T-helper 2 cell treated with Interferon-gamma antibody and Interleukin-4, amounts not matched to agents 5 μg/mL and 100 μg/mL, for 36 hours (primary cell): ENCODE results near the gene DLK2.

Experiments used
- DNase-seq: peaks from one replicate; pipeline ENCODE4 v3.0.0; 2021; ENCODE audit warnings: low spot score
- H3K27ac Mint-ChIP-seq: one replicate; pipeline ENCODE4 v1.8.0; 2021; ENCODE audit warnings: mild to moderate bottlenecking, mixed read lengths
- H3K27me3 Mint-ChIP-seq: one replicate; pipeline ENCODE4 v1.8.0; 2021; ENCODE audit warnings: low read depth, mixed read lengths
- H3K36me3 Mint-ChIP-seq: one replicate; pipeline ENCODE4 v1.8.0; 2021; ENCODE audit warnings: low read depth, mixed read lengths
- H3K4me1 Mint-ChIP-seq: one replicate; pipeline ENCODE4 v1.8.0; 2021; ENCODE audit warnings: low read depth, mixed read lengths
- H3K4me3 Mint-ChIP-seq: one replicate; pipeline ENCODE4 v1.8.0; 2022; ENCODE audit warnings: mild to moderate bottlenecking, moderate library complexity, mixed read lengths
- H3K9me3 Mint-ChIP-seq: one replicate; pipeline ENCODE4 v1.8.0; 2021; ENCODE audit warnings: mixed read lengths

Gene DLK2

DNA sequence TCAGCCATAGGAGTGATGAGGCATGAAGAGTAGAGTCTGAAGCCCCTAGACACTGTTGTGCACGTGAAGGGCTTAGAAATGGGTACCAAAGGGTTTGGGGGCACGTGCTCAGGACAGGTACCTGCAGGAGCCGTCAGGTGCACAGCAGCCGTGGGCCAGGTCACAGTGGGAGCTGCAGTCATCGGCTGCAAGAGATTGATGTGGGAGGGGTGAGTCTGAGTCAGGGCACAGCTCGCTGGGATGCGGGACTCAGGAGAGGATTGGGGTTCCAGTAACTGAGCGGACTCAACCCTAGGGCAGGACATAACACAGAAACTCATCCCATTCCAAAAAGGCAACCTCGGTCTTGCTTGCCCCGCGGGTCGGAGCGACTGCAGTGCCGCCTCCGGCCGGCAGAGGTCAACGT, 1.1 kb downstream of the DLK2 start:
- peaks cover 14% of the 10 kb centered on the region for H3K36me3 Mint-ChIP-seq
- peak; percentile 69 for DNase-seq
- H3K27me3 Mint-ChIP-seq, result peaks cover 27% of the 10 kb centered on the region
- H3K4me1 Mint-ChIP-seq, result peaks cover 10% of the 10 kb centered on the region
- peak overlapping the region; percentile 61 for H3K4me3 Mint-ChIP-seq
- no peaks in the 10 kb centered on the region for H3K9me3 Mint-ChIP-seq
- no peak overlapping the region for H3K27ac Mint-ChIP-seq

DNA sequence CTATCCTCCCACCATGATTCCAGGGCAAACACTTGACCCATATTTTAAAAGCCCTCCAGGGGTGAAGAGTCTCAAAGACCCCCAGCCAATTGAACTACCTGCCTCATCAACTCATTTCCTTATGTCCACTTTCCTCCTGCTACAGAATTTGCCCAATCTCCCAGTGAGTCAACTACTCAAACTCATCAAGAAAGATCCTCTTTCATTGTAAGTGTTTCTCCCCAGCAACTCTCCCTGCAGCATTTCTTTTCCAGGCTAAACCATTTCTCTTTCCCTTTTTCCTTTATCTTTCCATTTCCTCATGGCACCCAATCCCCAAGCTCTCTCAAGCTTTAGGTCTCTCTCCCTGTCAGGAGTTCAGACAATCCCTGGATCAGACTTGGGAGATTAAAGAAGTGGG, 1.5 kb downstream of the DLK2 start:
- Mint-ChIP-seq H3K4me1 (peaks cover 10% of the 10 kb centered on the region), H3K4me3 (peak overlapping the region; percentile 61), H3K36me3 (peaks cover 16% of the 10 kb centered on the region), H3K27me3 (peaks cover 27% of the 10 kb centered on the region), H3K9me3 (no peaks in the 10 kb centered on the region), H3K27ac (no peak overlapping the region)
- no peak for DNase-seq

DNA sequence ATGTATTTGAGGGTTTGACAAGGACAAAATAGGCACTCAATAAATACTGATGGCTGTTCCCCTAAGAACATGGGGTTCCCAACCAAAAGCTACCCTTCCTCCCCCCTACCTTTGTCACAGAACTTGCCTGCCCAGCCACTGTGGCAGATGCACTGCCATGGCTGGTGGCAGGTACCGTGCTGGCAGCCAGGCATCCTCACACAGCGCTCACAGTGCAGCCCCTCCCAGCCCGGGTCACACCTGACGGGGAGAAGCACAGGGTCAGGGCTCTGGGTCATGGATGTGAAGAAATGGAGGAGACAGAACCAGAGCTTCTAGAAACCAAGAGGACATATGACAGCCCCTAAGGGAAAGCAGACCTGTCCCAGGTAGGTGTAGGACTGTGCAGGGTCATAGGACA, 2.5 kb downstream of the DLK2 start:
- peaks cover 18% of the 10 kb centered on the region for H3K36me3 Mint-ChIP-seq
- no peak overlapping the region for H3K27ac Mint-ChIP-seq

DNA sequence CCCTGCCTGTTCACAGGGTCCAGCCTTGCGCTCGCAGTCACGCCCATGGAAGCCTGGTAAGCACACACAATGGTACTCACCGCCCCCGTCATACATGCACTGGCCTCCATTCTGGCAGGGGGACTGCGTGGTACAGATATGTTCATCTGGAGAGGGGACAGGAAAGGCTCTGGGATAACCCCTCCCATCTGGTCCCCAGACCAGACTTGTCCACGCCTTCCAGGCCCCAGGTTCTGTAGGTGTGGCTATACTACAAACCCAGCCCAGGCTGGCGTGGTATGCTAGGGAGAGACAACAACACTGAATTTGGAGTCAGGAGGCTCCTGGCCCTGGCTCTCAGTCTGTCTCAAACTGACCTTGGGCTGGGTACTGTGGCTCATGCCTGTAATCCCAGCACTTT, 3.4 kb downstream of the DLK2 start:
- Mint-ChIP-seq H3K4me3 (no peak overlapping the region), H3K36me3 (peaks cover 25% of the 10 kb centered on the region), H3K4me1 (peaks cover 10% of the 10 kb centered on the region), H3K9me3 (no peaks in the 10 kb centered on the region), H3K27me3 (peaks cover 22% of the 10 kb centered on the region), H3K27ac (no peak overlapping the region)
- no peak for DNase-seq

More for the DNA sequence above, 2.5 kb downstream of the DLK2 start:
- Mint-ChIP-seq H3K4me1 (peaks cover 10% of the 10 kb centered on the region), H3K9me3 (no peaks in the 10 kb centered on the region), H3K27me3 (peaks cover 27% of the 10 kb centered on the region), H3K4me3 (no peak overlapping the region)
- DNase-seq, result no peak

DNA sequence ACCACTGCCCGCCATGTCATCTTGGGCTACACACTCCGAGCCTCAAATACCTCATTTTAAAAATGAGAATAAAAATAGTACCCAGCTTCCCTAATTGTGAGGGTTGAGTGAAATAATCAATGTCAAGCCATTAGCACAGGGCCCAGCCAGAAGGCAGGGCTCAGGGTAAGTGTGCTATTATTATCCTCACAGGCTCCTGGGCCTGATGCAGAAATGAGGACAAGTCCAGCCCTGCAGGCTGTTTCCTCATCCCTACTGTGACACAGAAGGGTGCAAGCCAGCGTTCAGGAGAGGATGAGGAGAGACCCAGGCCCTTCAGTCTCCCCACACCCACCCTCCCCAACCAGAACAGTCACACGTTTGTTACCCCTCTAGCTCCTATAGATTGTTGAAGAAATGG, 4.0 kb downstream of the DLK2 start:
- Mint-ChIP-seq H3K27me3 (peaks cover 16% of the 10 kb centered on the region), H3K27ac (no peak overlapping the region), H3K4me3 (no peak overlapping the region), H3K4me1 (peaks cover 10% of the 10 kb centered on the region), H3K9me3 (no peaks in the 10 kb centered on the region), H3K36me3 (peaks cover 25% of the 10 kb centered on the region)
- no peak for DNase-seq

DNA sequence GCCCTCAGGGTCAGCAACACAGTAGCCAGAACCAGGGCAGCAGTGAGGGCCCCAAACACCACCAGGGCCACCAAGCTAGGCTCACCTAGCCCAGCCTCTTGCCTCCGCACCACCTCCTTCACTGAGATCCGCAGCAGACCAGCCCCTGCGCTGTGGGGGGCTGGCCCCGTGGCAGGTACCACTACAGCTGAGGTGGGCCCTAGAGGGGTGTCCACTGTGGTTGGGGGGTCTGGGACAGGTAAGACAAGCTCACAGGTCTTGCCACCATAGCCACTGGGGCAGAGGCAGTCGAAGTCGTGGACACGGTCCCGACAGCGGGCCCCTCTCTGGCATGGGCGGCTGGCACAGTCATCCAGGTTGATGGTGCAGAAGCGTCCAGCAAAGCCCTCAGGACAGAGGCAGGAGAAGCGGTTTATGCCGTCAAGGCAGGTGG, 4.6 kb downstream of the DLK2 start:
- H3K4me3 Mint-ChIP-seq, result no peak overlapping the region
- peaks cover 10% of the 10 kb centered on the region for H3K27me3 Mint-ChIP-seq
- H3K36me3 Mint-ChIP-seq, result peaks cover 27% of the 10 kb centered on the region
- H3K27ac Mint-ChIP-seq, result no peak overlapping the region
- no peaks in the 10 kb centered on the region for H3K9me3 Mint-ChIP-seq
- no peak for DNase-seq
- peaks cover 6% of the 10 kb centered on the region for H3K4me1 Mint-ChIP-seq

DNA sequence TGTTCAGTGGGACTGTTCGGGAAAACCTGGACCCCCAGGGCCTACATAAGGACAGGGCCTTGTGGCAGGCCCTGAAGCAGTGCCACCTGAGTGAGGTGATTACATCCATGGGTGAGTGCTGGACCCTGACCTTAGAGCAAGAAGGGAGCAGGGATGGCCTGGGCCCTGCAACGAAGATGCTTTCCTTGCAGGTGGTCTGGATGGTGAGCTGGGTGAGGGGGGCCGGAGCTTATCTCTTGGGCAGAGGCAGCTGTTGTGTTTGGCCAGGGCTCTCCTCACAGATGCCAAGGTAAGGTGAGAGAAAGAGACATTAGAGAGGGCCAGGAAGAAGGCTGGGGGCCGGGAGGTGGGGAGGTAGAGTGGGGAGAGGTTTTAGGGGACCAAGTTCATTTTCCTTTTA, 6.4 kb downstream of the DLK2 start:
- no peaks in the 10 kb centered on the region for H3K9me3 Mint-ChIP-seq
- no peak overlapping the region for H3K27ac Mint-ChIP-seq

DNA sequence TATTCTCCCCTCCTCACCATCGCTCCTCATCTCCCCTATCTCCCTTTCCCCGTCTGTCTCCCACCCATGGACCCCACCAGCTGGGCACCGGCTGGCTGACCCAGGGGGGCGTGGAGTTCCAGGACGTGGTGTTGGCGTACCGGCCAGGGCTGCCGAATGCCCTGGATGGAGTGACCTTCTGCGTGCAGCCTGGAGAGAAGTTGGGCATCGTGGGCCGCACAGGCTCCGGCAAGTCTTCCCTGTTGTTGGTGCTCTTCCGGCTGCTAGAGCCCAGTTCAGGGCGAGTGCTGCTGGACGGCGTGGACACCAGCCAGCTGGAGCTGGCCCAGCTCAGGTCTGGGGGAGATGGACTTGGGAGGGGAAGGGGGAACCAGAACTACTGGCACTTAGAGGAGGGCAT, 7.7 kb downstream of the DLK2 start:
- no peaks in the 10 kb centered on the region for H3K27me3 Mint-ChIP-seq
- no peaks in the 10 kb centered on the region for H3K9me3 Mint-ChIP-seq

More for the DNA sequence above, 6.4 kb downstream of the DLK2 start:
- no peak for DNase-seq
- peaks cover 34% of the 10 kb centered on the region for H3K36me3 Mint-ChIP-seq
- no peak overlapping the region for H3K4me3 Mint-ChIP-seq
- H3K4me1 Mint-ChIP-seq, result no peaks in the 10 kb centered on the region
- H3K27me3 Mint-ChIP-seq, result peaks cover 2% of the 10 kb centered on the region

DNA sequence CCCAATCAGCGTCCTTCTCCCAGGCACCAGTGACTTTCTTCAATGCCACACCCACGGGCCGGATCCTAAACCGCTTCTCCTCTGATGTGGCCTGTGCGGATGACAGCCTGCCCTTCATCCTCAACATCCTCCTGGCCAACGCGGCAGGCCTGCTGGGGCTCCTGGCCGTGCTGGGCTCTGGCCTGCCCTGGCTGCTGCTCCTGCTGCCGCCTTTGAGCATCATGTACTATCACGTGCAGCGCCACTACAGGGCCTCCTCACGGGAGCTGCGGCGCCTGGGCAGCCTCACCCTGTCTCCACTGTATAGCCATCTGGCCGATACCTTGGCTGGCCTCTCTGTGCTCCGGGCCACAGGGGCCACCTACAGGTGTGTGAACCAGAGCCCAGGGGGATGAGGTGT, 9.8 kb downstream of the DLK2 start:
- no peak for DNase-seq
- no peak overlapping the region for H3K27ac Mint-ChIP-seq
- no peaks in the 10 kb centered on the region for H3K9me3 Mint-ChIP-seq
- H3K36me3 Mint-ChIP-seq, result peaks cover 39% of the 10 kb centered on the region
- no peaks in the 10 kb centered on the region for H3K4me1 Mint-ChIP-seq
- H3K4me3 Mint-ChIP-seq, result no peak overlapping the region
- no peaks in the 10 kb centered on the region for H3K27me3 Mint-ChIP-seq

More for the DNA sequence above, 7.7 kb downstream of the DLK2 start:
- Mint-ChIP-seq H3K4me1 (no peaks in the 10 kb centered on the region), H3K36me3 (peaks cover 36% of the 10 kb centered on the region), H3K27ac (no peak overlapping the region), H3K4me3 (no peak overlapping the region)
- no peak for DNase-seq

DNA sequence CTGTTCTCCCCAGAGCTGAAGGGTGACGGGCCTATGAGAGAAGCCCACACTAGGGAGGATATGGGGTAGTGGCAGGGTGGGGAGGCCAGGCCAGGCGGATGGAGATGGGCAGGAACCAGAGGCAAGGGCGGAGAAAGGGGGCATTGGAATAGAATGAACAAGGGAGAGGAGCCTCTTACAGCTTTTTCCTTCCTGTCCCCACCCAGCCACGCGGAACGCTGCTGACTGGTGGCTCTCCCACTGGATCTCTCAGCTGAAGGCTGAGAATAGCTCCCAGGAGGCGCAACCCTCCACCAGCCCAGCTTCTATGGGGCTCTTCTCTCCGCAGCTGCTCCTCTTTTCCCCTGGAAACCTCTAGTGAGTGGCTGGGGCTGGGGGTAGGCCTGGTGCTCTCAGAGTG, 10.8 kb downstream of the DLK2 start:
- no peaks in the 10 kb centered on the region for H3K4me1 Mint-ChIP-seq
- peaks cover 34% of the 10 kb centered on the region for H3K36me3 Mint-ChIP-seq
- no peak for DNase-seq
- no peak overlapping the region for H3K27ac Mint-ChIP-seq
- no peak overlapping the region for H3K4me3 Mint-ChIP-seq
- no peaks in the 10 kb centered on the region for H3K9me3 Mint-ChIP-seq
- no peaks in the 10 kb centered on the region for H3K27me3 Mint-ChIP-seq

DNA sequence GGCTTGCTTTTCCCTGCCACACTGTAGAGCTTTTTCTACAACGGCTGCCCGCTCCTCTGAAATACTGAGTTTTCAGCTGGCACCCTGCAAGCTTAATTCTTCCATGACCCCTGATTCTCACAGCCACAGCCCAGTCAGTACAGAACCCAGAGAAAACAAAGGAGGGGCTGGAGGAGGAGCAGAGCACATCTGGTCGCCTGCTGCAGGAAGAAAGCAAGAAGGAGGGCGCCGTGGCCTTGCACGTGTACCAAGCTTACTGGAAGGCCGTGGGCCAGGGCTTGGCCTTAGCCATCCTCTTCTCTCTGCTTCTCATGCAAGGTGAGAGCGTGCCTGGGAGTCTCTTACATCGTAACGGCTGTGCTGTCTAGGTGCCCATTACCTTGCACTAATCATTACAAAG, 11.3 kb downstream of the DLK2 start:
- Mint-ChIP-seq H3K4me3 (no peak overlapping the region), H3K4me1 (no peaks in the 10 kb centered on the region), H3K9me3 (no peaks in the 10 kb centered on the region), H3K36me3 (peaks cover 34% of the 10 kb centered on the region), H3K27ac (no peak overlapping the region), H3K27me3 (no peaks in the 10 kb centered on the region)
- no peak for DNase-seq

DNA sequence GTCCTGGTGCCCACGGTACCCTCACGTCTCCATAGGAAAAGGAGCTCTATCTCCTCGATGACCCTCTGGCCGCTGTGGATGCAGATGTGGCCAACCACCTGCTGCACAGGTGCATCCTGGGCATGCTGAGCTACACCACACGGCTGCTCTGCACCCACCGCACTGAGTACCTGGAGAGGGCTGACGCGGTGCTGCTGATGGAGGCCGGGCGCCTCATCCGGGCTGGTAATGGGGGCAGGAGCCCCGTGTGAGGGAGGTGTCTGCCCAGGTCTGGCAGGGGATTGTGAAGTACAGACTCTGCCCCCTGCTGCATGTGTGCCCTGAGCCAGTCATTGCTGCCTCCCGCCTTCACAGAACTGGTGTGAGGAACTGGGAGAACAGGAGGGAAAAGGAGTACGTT, 12.4 kb downstream of the DLK2 start:
- no peak overlapping the region for H3K27ac Mint-ChIP-seq
- no peaks in the 10 kb centered on the region for H3K4me1 Mint-ChIP-seq
- no peaks in the 10 kb centered on the region for H3K9me3 Mint-ChIP-seq
- H3K4me3 Mint-ChIP-seq, result no peak overlapping the region
- no peak for DNase-seq
- H3K27me3 Mint-ChIP-seq, result no peaks in the 10 kb centered on the region
- H3K36me3 Mint-ChIP-seq, result peaks cover 29% of the 10 kb centered on the region

DNA sequence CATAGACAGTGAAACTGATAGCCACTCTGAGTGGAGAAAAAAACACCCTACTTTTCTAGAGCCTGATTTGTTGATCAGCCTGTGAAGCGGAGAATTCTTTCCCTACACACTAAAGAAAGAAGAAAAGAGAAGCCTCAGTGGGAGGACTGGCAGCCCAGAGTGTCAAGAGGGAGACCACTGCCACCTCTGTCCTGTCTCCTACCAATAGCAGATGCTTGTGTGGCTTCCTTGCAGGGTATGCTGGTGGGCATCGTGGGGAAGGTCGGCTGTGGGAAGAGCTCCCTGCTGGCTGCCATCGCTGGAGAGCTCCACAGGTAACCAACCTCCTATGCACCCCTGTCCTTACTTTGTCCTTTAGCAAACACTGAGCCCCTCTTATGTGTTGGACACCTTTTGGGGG, 17.6 kb downstream of the DLK2 start:
- no peak for DNase-seq
- no peaks in the 10 kb centered on the region for H3K4me1 Mint-ChIP-seq
- no peak overlapping the region for H3K27ac Mint-ChIP-seq
- H3K9me3 Mint-ChIP-seq, result no peaks in the 10 kb centered on the region
- no peak overlapping the region for H3K4me3 Mint-ChIP-seq
- H3K36me3 Mint-ChIP-seq, result peaks cover 11% of the 10 kb centered on the region
- H3K27me3 Mint-ChIP-seq, result no peaks in the 10 kb centered on the region

DNA sequence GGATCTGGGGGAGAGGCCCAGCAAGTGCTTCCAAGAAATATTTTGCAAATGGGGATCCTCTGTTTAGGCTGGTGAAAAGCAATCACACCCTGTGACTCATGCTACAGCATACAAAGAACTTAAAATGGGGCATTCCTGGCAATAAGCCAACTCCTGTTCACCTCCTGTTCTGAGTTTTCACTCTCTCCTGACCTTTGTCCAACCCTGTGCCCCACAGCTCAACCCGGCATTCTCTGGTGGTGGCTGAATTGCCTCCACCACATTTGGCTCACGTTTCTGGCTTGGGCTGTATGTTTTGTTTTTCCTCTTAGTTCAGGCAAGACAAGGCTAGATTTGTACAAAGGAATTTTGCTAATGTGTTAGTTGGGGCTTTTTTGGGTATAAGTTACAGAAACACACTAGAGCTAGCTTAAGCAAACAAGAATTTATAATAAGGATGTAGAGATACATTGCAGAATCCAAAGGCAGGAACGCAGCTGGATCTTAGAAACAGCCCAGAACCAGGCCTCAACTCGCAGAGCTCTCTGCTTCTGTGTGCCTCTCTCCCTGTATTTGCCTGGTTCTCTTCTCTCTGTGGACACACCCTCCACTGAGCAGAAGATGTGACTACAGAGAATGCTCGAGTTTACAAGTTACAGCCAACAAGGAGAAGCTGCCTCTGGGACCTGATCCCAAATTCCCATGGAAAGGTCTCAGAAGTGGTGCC, 18.6 kb downstream of the DLK2 start:
- Mint-ChIP-seq H3K4me3 (no peak overlapping the region), H3K27ac (no peak overlapping the region), H3K4me1 (no peaks in the 10 kb centered on the region), H3K9me3 (no peaks in the 10 kb centered on the region), H3K36me3 (peaks cover 12% of the 10 kb centered on the region), H3K27me3 (no peaks in the 10 kb centered on the region)
- DNase-seq, result no peak
